ENCODE results near the gene COL4A2.

The COL4A2 gene

GRCh38 chr13:110341445-110342244 is 34.6 kb downstream of the COL4A2 start:
- DNase-seq, result no peak

GRCh38 chr13:110342474-110342873 is 35.4 kb downstream of the COL4A2 start:
- no peak for DNase-seq

- no peak for DNase-seq
Measured at GRCh38 chr13:110343241-110343865, 36.3 kb downstream of the COL4A2 start.

- DNase-seq, result no peak
Measured at GRCh38 chr13:110344320-110344719, 37.2 kb downstream of the COL4A2 start.

- DNase-seq, result no peak
Measured at GRCh38 chr13:110345266-110345665, 38.2 kb downstream of the COL4A2 start.

GRCh38 chr13:110345701-110346100 is 38.6 kb downstream of the COL4A2 start:
- DNase-seq, result no peak

GRCh38 chr13:110346661-110347067 is 39.6 kb downstream of the COL4A2 start:
- no peak for DNase-seq

GRCh38 chr13:110347088-110347487 is 40.0 kb downstream of the COL4A2 start:
- DNase-seq, result no peak

- DNase-seq, result no peak
Measured at GRCh38 chr13:110347535-110348308, 40.6 kb downstream of the COL4A2 start.

- no peak for DNase-seq
Measured at GRCh38 chr13:110348309-110349105, 41.4 kb downstream of the COL4A2 start.

GRCh38 chr13:110349239-110349638 is 42.2 kb downstream of the COL4A2 start:
- peak; percentile 43 for DNase-seq

GRCh38 chr13:110350049-110350448 is 43.0 kb downstream of the COL4A2 start:
- DNase-seq, result no peak

GRCh38 chr13:110350509-110350908 is 43.4 kb downstream of the COL4A2 start:
- DNase-seq, result no peak

- no peak for DNase-seq
Measured at GRCh38 chr13:110351636-110352420, 44.7 kb downstream of the COL4A2 start.

- no peak for DNase-seq
Measured at GRCh38 chr13:110352735-110353134, 45.7 kb downstream of the COL4A2 start.

GRCh38 chr13:110353339-110353977 is 46.4 kb downstream of the COL4A2 start:
- no peak for DNase-seq

GRCh38 chr13:110354123-110354627 is 47.1 kb downstream of the COL4A2 start:
- DNase-seq, result no peak

GRCh38 chr13:110354715-110355473 is 47.8 kb downstream of the COL4A2 start:
- DNase-seq, result no peak

- DNase-seq, result no peak
Measured at GRCh38 chr13:110356362-110356761, 49.3 kb downstream of the COL4A2 start.

GRCh38 chr13:110358381-110358780 is 51.3 kb downstream of the COL4A2 start:
- no peak for DNase-seq

All from SHP77 treated with DMSO at 0.1 percent for 48 hours (cell line).